Cardiac fibroblast (primary cell): ENCODE data around the gene CEACAM5.

Experiments used
- DNase-seq, 2 donors: peaks; one replicate each; pipeline versions ENCODE4 v3.0.0 to v3.0.0-alpha.2; 2010; ENCODE audit warnings: low read depth in 2 of 2
- H3K4me3 ChIP-seq, 2 donors: replicated peaks in 1 of 2; 1 replicate in 1 of 2; 2 replicates in 1 of 2; pipeline ENCODE4 v1.5.1; 2011; ENCODE audit warnings: low read depth in 2 of 2, low read length in 2 of 2, mild to moderate bottlenecking in 2 of 2, moderate library complexity in 1 of 2
- CTCF ChIP-seq: IDR thresholded peaks from one replicate; pipeline ENCODE4 v1.5.1; 2011; ENCODE audit warnings: low read depth, mild to moderate bottlenecking, low read length, inconsistent platforms

CEACAM5 gene

GRCh38 chr19:41699968-41700323 lies 8.5 kb upstream of the CEACAM5 start:
- DNase-seq = no peak
- TF ChIP-seq CTCF = no peak
- H3K4me3 ChIP-seq = no peak overlapping the region

- no peak overlapping the region for H3K4me3 ChIP-seq
- DNase-seq = no peak
- no peak for TF ChIP-seq CTCF
These were observed 7.8 kb upstream of the CEACAM5 start for GRCh38 chr19:41700381-41701195.

- TF ChIP-seq CTCF = no peak
- DNase-seq = no peak
- no peak overlapping the region for H3K4me3 ChIP-seq
These were observed 6.9 kb upstream of the CEACAM5 start for GRCh38 chr19:41701401-41702075.

GRCh38 chr19:41702171-41702651 lies 6.2 kb upstream of the CEACAM5 start:
- TF ChIP-seq CTCF = no peak
- DNase-seq = peak in 1 of 2 donors; percentile 57
- no peak overlapping the region for H3K4me3 ChIP-seq

GRCh38 chr19:41703602-41704293 lies 4.7 kb upstream of the CEACAM5 start:
- no peak overlapping the region for H3K4me3 ChIP-seq
- TF ChIP-seq CTCF = no peak
- DNase-seq = no peak

GRCh38 chr19:41705393-41706174 lies 2.8 kb upstream of the CEACAM5 start:
- no peak overlapping the region for H3K4me3 ChIP-seq
- DNase-seq = peak; percentile 4 to 8
- no peak for TF ChIP-seq CTCF
